Measurements from ENCODE around the gene GGT1.
"Not testable (repeated sequence)": the region's sequence is repeated elsewhere in the genome, so short reads cannot be mapped to it uniquely, and the experiment has no call there.

Gene GGT1

GRCh38 chr22:24583221-24584165, 19.5 kb upstream of the GGT1 start:
- DNase-seq (ENCODE audit: extremely low read depth in 1 of 2, low read depth in 1 of 2): no peak

GRCh38 chr22:24584166-24584790, 18.7 kb upstream of the GGT1 start:
- no peak for DNase-seq (ENCODE audit: extremely low read depth in 1 of 2, low read depth in 1 of 2)

- DNase-seq (ENCODE audit: extremely low read depth in 1 of 2, low read depth in 1 of 2): no peak
Observed at GRCh38 chr22:24584871-24585411, 18.1 kb upstream of the GGT1 start.

- no peak for DNase-seq (ENCODE audit: extremely low read depth in 1 of 2, low read depth in 1 of 2)
Observed at GRCh38 chr22:24585461-24585860, 17.5 kb upstream of the GGT1 start.

GRCh38 chr22:24585927-24586546, 17.0 kb upstream of the GGT1 start:
- no peak for DNase-seq (ENCODE audit: extremely low read depth in 1 of 2, low read depth in 1 of 2)

GRCh38 chr22:24587251-24587650, 15.7 kb upstream of the GGT1 start:
- no peak for DNase-seq (ENCODE audit: extremely low read depth in 1 of 2, low read depth in 1 of 2)

GRCh38 chr22:24587948-24588347, 15.0 kb upstream of the GGT1 start:
- DNase-seq (ENCODE audit: extremely low read depth in 1 of 2, low read depth in 1 of 2): no peak

- DNase-seq (ENCODE audit: extremely low read depth in 1 of 2, low read depth in 1 of 2): no peak
Observed at GRCh38 chr22:24588381-24588756, 14.6 kb upstream of the GGT1 start.

- no peak for DNase-seq (ENCODE audit: extremely low read depth in 1 of 2, low read depth in 1 of 2)
Observed at GRCh38 chr22:24588757-24589481, 14.1 kb upstream of the GGT1 start.

- no peak for DNase-seq (ENCODE audit: extremely low read depth in 1 of 2, low read depth in 1 of 2)
Observed at GRCh38 chr22:24589518-24590030, 13.4 kb upstream of the GGT1 start.

GRCh38 chr22:24590596-24591173, 12.3 kb upstream of the GGT1 start:
- DNase-seq (ENCODE audit: extremely low read depth in 1 of 2, low read depth in 1 of 2): no peak

- no peak for DNase-seq (ENCODE audit: extremely low read depth in 1 of 2, low read depth in 1 of 2)
Observed at GRCh38 chr22:24591286-24591830, 11.6 kb upstream of the GGT1 start.

GRCh38 chr22:24592058-24592850, 10.7 kb upstream of the GGT1 start:
- no peak for DNase-seq (ENCODE audit: extremely low read depth in 1 of 2, low read depth in 1 of 2)

- no peak for DNase-seq (ENCODE audit: extremely low read depth in 1 of 2, low read depth in 1 of 2)
Observed at GRCh38 chr22:24592851-24593558, 10.0 kb upstream of the GGT1 start, which contains the start of gene LRRC75B. TSS of gene LRRC75B (minus strand) at chr22:24593073. CDS start at chr22:24593039, 34 bp downstream.

- DNase-seq (ENCODE audit: extremely low read depth in 1 of 2, low read depth in 1 of 2): not testable (repeated sequence)
Observed at GRCh38 chr22:24593559-24593835, 9.5 kb upstream of the GGT1 start.

GRCh38 chr22:24593836-24594568, 9.0 kb upstream of the GGT1 start:
- no peak for DNase-seq (ENCODE audit: extremely low read depth in 1 of 2, low read depth in 1 of 2)

- DNase-seq (ENCODE audit: extremely low read depth in 1 of 2, low read depth in 1 of 2): no peak
Observed at GRCh38 chr22:24594569-24595120, 8.3 kb upstream of the GGT1 start.

GRCh38 chr22:24595228-24595627, 7.8 kb upstream of the GGT1 start:
- DNase-seq (ENCODE audit: extremely low read depth in 1 of 2, low read depth in 1 of 2): no peak

All from activated CD8-positive, alpha-beta memory T cell treated with anti-CD3 and anti-CD28 coated beads for 1 hour (primary cell).